ENCODE results near the gene MAST4. TPM values are rescaled to one million over a fixed set of nuclear protein-coding genes. Genes with fewer than 3 reads are reported as not detected.
A peak's percentile ranks its signal among the peaks of the same experiment; 100 is the strongest.

Gene MAST4
- total and polyA plus RNA-seq, 12 donors = 29.6 to 93.3 (median 76.6) TPM

DNA sequence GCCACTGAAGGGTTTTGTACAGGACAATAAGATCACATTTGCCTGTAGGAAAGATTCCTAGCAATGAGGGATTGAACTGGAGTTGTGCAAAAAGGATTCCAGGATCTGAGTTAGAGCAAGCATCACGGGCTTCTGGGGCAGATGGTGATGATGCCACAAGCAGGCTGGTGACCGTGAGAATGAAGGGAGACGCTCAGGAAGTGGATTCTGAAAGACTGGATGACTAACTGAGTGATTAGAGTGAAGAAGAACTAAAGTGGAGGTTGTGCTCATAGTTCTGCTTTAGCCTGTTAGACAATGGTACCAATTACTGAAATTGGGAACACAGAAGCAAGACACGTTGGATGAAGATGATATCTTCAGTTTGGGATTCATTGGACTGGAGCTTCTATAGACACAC, 432.2 kb downstream of the MAST4 start:
- no peak for ATAC-seq
- peaks cover 5 to 67% (median 51%) of the 10 kb centered on the region in 9 donors for H3K4me1 ChIP-seq

DNA sequence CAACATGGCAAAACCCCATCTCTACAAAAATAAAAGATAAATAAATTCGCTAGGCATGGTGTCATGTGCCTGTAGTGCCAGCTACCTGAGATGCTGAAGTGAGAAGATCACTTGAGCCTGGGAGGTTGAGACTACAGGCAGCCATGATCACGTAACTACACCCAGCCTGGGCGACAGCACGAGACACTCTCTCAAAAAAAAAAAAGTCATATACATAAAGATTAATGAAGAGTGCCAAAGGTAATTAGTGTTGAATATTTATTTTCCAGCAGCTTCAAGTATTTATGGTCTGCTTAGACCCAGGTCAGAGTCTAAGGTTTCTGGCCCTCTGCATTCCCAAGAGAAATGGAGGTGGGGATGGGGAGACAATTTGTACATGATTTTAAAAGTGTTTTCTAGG, 432.7 kb downstream of the MAST4 start:
- ATAC-seq = no peak
- Histone ChIP-seq H3K36me3 (no peaks in the 10 kb centered on the region), H3K4me1 (peaks cover 10 to 73% (median 56%) of the 10 kb centered on the region in 9 donors), H3K9me3 (no peaks in the 10 kb centered on the region), H3K27me3 (no peaks in the 10 kb centered on the region), H3K4me3 (no peak overlapping the region), H3K27ac (no peak overlapping the region)
- intact Hi-C loops (cut with DNase I) = no loop called here
- WGBS, 2 donors = 94 to 98% methylated on average over 4 of the region's 4 CpGs
- TF ChIP-seq, protein P1, sequence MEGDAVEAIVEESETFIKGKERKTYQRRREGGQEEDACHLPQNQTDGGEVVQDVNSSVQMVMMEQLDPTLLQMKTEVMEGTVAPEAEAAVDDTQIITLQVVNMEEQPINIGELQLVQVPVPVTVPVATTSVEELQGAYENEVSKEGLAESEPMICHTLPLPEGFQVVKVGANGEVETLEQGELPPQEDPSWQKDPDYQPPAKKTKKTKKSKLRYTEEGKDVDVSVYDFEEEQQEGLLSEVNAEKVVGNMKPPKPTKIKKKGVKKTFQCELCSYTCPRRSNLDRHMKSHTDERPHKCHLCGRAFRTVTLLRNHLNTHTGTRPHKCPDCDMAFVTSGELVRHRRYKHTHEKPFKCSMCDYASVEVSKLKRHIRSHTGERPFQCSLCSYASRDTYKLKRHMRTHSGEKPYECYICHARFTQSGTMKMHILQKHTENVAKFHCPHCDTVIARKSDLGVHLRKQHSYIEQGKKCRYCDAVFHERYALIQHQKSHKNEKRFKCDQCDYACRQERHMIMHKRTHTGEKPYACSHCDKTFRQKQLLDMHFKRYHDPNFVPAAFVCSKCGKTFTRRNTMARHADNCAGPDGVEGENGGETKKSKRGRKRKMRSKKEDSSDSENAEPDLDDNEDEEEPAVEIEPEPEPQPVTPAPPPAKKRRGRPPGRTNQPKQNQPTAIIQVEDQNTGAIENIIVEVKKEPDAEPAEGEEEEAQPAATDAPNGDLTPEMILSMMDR (IDR thresholded peaks at IDR 0.05) = no peak
- DNase-seq = no peak

More for the DNA sequence above, 432.2 kb downstream of the MAST4 start:
- TF ChIP-seq, protein P1 (IDR thresholded peaks at IDR 0.05) = no peak
- H3K9me3 ChIP-seq = no peaks in the 10 kb centered on the region
- H3K36me3 ChIP-seq = no peaks in the 10 kb centered on the region
- intact Hi-C loops (cut with DNase I) = no loop called here
- no peak overlapping the region for H3K4me3 ChIP-seq
- H3K27ac ChIP-seq = no peak overlapping the region
- DNase-seq = no peak
- H3K27me3 ChIP-seq = no peaks in the 10 kb centered on the region
- WGBS, 2 donors = 89 to 94% methylated on average over 4 of the region's 4 CpGs

DNA sequence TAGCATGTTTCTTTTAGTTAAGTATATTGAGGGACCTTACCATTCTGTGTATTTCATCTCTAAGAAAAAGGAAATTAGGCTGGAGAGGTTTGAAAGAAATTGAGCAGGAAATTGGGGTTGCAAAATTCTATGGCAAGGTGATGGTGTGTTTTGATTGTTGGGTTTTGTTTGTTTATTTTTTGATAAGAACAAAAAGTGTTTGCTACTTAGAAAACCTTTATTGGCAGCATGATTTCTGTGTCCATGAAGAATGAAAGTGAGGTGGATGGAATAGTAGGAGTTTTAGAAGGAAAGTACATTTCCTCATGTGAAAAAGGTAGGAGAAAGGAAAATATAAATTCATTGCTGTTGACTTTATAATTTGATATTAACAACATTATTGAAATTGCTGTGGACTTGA, 433.3 kb downstream of the MAST4 start:
- intact Hi-C loops (cut with DNase I) = no loop called here
- peaks cover 10 to 78% (median 62%) of the 10 kb centered on the region in 9 donors for H3K4me1 ChIP-seq
- no peak for DNase-seq

DNA sequence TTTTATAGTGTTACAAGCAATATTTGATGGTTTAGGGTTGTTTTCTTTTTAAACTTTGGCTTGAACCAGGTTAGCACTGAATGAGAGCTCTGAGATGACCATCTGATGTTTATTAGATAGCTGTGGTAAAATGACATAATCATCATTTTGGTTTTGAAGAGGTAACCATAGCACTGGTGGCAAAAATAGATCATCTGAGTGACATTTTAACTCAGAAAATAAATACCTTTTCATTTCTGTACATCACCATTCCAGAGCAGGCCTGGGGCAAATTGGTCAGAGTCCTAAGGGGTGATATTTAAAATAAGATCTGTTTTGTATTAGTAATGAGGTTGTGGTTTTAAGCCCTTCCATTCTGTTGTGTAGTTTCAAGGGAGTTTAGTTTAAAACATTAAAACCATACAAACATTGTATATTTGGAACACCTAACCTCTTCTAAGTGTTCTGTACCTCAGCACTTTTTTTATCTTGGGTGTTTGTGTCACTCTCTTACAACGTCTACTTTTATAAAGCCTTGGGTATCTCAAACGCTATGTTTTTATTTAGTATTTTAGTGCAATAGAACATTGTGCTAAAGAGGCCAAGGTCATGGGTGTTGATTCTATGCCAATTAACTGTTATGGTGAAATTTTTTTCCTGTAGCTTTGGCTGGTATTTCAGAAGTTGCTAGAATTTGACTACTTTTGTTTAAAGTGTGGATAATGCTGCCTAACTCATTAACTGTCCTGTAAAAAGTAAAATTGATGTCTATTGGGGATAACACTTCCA, 434.3 kb downstream of the MAST4 start:
- Histone ChIP-seq H3K4me1 (peaks cover 10 to 82% (median 67%) of the 10 kb centered on the region in 9 donors), H3K27me3 (no peaks in the 10 kb centered on the region), H3K36me3 (no peaks in the 10 kb centered on the region), H3K4me3 (no peak overlapping the region), H3K27ac (peak overlapping the region in 7 of 10 donors; percentile 11 to 62 (median 35)), H3K9me3 (no peaks in the 10 kb centered on the region)
- intact Hi-C loops (cut with DNase I) = loop anchor here in 1 of 10 donors (2.0 kb wide), 1 partner anchor 16 kb away; no protein-coding TSS in a partner anchor
- DNase-seq = no peak
- no peak for ATAC-seq
- TF ChIP-seq, protein P1 (IDR thresholded peaks at IDR 0.05) = no peak
- WGBS, 2 donors = 5 to 16% methylated on average over 2 of the region's 2 CpGs

More for the DNA sequence above, 433.3 kb downstream of the MAST4 start:
- ATAC-seq = no peak
- H3K4me3 ChIP-seq = no peak overlapping the region
- TF ChIP-seq, protein P1 (IDR thresholded peaks at IDR 0.05) = no peak
- H3K36me3 ChIP-seq = no peaks in the 10 kb centered on the region
- no peaks in the 10 kb centered on the region for H3K9me3 ChIP-seq
- H3K27me3 ChIP-seq = no peaks in the 10 kb centered on the region
- no peak overlapping the region for H3K27ac ChIP-seq
